Measurements from ENCODE around the gene HIBCH.
"Not testable (repeated sequence)": the region's sequence is repeated elsewhere in the genome, so short reads cannot be mapped to it uniquely, and the experiment has no call there.

Gene HIBCH

GRCh38 chr2:190254063-190254850, 65.4 kb downstream of the HIBCH start:
- TF ChIP-seq CTCF (IDR thresholded peaks at IDR 0.05; ENCODE audit: borderline replicate concordance, control extremely low read depth, extremely low read depth, insufficient read depth, missing control alignments): no peak
- DNase-seq (ENCODE audit: low spot score): no peak
- in situ Hi-C loops (cut with MboI; ENCODE audit: low sequenced_read_pairs, unreplicated experiment): no loop called here

- in situ Hi-C loops (cut with MboI; ENCODE audit: low sequenced_read_pairs, unreplicated experiment): no loop called here
- no peak for DNase-seq (ENCODE audit: low spot score)
Observed at GRCh38 chr2:190250421-190250820, 69.2 kb downstream of the HIBCH start.

GRCh38 chr2:190235551-190236075, 84.0 kb downstream of the HIBCH start:
- TF ChIP-seq CTCF (IDR thresholded peaks at IDR 0.05; ENCODE audit: borderline replicate concordance, control extremely low read depth, extremely low read depth, insufficient read depth, missing control alignments): no peak
- DNase-seq (ENCODE audit: low spot score): no peak
- in situ Hi-C loops (cut with MboI; ENCODE audit: low sequenced_read_pairs, unreplicated experiment): no loop called here

More at GRCh38 chr2:190250421-190250820, 69.2 kb downstream of the HIBCH start:
- no peak for TF ChIP-seq CTCF (IDR thresholded peaks at IDR 0.05; ENCODE audit: borderline replicate concordance, control extremely low read depth, extremely low read depth, insufficient read depth, missing control alignments)

GRCh38 chr2:190235101-190235500, 84.5 kb downstream of the HIBCH start:
- no peak for DNase-seq (ENCODE audit: low spot score)
- TF ChIP-seq CTCF (IDR thresholded peaks at IDR 0.05; ENCODE audit: borderline replicate concordance, control extremely low read depth, extremely low read depth, insufficient read depth, missing control alignments): no peak
- in situ Hi-C loops (cut with MboI; ENCODE audit: low sequenced_read_pairs, unreplicated experiment): no loop called here

- DNase-seq (ENCODE audit: low spot score); in situ Hi-C loops (cut with MboI; ENCODE audit: low sequenced_read_pairs, unreplicated experiment): not testable (repeated sequence)
Observed at GRCh38 chr2:190223989-190224388, 95.6 kb downstream of the HIBCH start.

GRCh38 chr2:190222745-190223144, 96.9 kb downstream of the HIBCH start:
- in situ Hi-C loops (cut with MboI; ENCODE audit: low sequenced_read_pairs, unreplicated experiment); DNase-seq (ENCODE audit: low spot score): not testable (repeated sequence)

- no peak for TF ChIP-seq CTCF (IDR thresholded peaks at IDR 0.05; ENCODE audit: borderline replicate concordance, control extremely low read depth, extremely low read depth, insufficient read depth, missing control alignments)
- in situ Hi-C loops (cut with MboI; ENCODE audit: low sequenced_read_pairs, unreplicated experiment): no loop called here
- no peak for DNase-seq (ENCODE audit: low spot score)
Observed at GRCh38 chr2:190221429-190221828, 98.2 kb downstream of the HIBCH start.

All from GM13976 (cell line).